Measurements from ENCODE around the gene FBXO44. TPM values are rescaled to one million over a fixed set of nuclear protein-coding genes. Genes with fewer than 3 reads are reported as not detected.
"Not testable (repeated sequence)": the region's sequence is repeated elsewhere in the genome, so short reads cannot be mapped to it uniquely, and the experiment has no call there.

FBXO44 gene
- total RNA-seq, 1 experiment from 2014 or later: 70.8 TPM

- H3K36me3 ChIP-seq (ENCODE audit: control insufficient read depth, insufficient read depth, low read length): no peaks in the 10 kb centered on the region
- ATAC-seq (no peak), DNase-seq (ENCODE audit: low read depth, low spot score) (no peak)
- TF ChIP-seq TCF7L2 (IDR thresholded peaks at IDR 0.05; ENCODE audit: low read depth, low read length) (no peak), CTCF (IDR thresholded peaks at IDR 0.05) (no peak)
- ChIA-PET POLR2A (interaction anchor here (0.6 kb wide), 1 partner anchor 1137 kb away, joined by 3 read pairs; no protein-coding TSS in a partner anchor), CTCF (interaction anchor here (0.6 to 1.1 kb wide), 3 partner anchors 375 to 549 kb away, joined by 3 to 4 read pairs (median 3); no protein-coding TSS in a partner anchor)
- no peak overlapping the region for H3K27ac ChIP-seq (ENCODE audit: low read length)
- H3K4me1 ChIP-seq (ENCODE audit: control insufficient read depth, insufficient read depth, low read length): no peaks in the 10 kb centered on the region
- BruUV-seq (replicated peaks): no TSS peak
- in situ Hi-C loops (cut with HindIII; ENCODE audit: low pct_unique_long_range_greater_than_20kb, low sequenced_read_pairs): no loop called here
- no peak overlapping the region for H3K4me3 ChIP-seq (ENCODE audit: low read depth in 2 of 2, low read length in 2 of 2)
- H3K27me3 ChIP-seq (ENCODE audit: control insufficient read depth, insufficient read depth, low read length): peaks cover 5% of the 10 kb centered on the region; the same call in 1 of the 2 replicates
- intact Hi-C loops (cut with micrococcal nuclease; ENCODE audit: unreplicated experiment): loop anchor here (5.0 to 10.0 kb wide), 3 partner anchors 307 to 607 kb away; no protein-coding TSS in a partner anchor
- H3K9me3 ChIP-seq (ENCODE audit: control insufficient read depth, insufficient read depth, low read depth, low read length): no peaks in the 10 kb centered on the region
Measured at GRCh38 chr1:11641776-11642305, 12.8 kb upstream of the FBXO44 start.

- H3K4me1 ChIP-seq (ENCODE audit: control insufficient read depth, insufficient read depth, low read length); BruUV-seq (replicated peaks); H3K4me3 ChIP-seq (ENCODE audit: low read depth in 2 of 2, low read length in 2 of 2); H3K36me3 ChIP-seq (ENCODE audit: control insufficient read depth, insufficient read depth, low read length); in situ Hi-C loops (cut with HindIII; ENCODE audit: low pct_unique_long_range_greater_than_20kb, low sequenced_read_pairs); H3K27ac ChIP-seq (ENCODE audit: low read length); H3K9me3 ChIP-seq (ENCODE audit: control insufficient read depth, insufficient read depth, low read depth, low read length); H3K27me3 ChIP-seq (ENCODE audit: control insufficient read depth, insufficient read depth, low read length): not testable (repeated sequence)
- POLR2A ChIA-PET: interaction anchor here (0.6 kb wide), 1 partner anchor 1137 kb away, joined by 3 read pairs; no protein-coding TSS in a partner anchor
- CTCF ChIA-PET: interaction anchor here (0.5 to 1.0 kb wide), 4 partner anchors 15 to 401 kb away, joined by 3 to 7 read pairs (median 4); no protein-coding TSS in a partner anchor
- intact Hi-C loops (cut with micrococcal nuclease; ENCODE audit: unreplicated experiment): loop anchor here (5.0 to 10.0 kb wide), 3 partner anchors 308 to 608 kb away; no protein-coding TSS in a partner anchor
- DNase-seq (ENCODE audit: low read depth, low spot score) (peak; percentile 76), ATAC-seq (peak; percentile 83)
- TF ChIP-seq CTCF (IDR thresholded peaks at IDR 0.05) (peak; percentile 96), REST (IDR thresholded peaks at IDR 0.05; ENCODE audit: insufficient read depth in 1 of 2, low read depth in 2 of 2, low read length in 1 of 2) (peak in 1 of 2 experiments; percentile 67; a peak in 1 of 4 replicates)
Measured at GRCh38 chr1:11642418-11643017, 12.2 kb upstream of the FBXO44 start.

Data from Panc1 (cell line).